Transverse colon (tissue), 4 donors: Measurements from ENCODE around the gene ECHS1.

Source experiments
- CTCF ChIP-seq, 5 experiments: fragments of 200-600 bp in 3 of 5; fragments of 450-650 bp in 2 of 5; sonication (generic) in 3 of 5; IDR thresholded peaks; 1 replicate in 2 of 5; 2 replicates in 3 of 5; pipeline ENCODE4 v1.5.1; 2016 to 2017; ENCODE audit warnings: antibody characterized with exemption in 5 of 5, inconsistent platforms in 3 of 5, mild to moderate bottlenecking in 2 of 5, moderate library complexity in 1 of 5
- POLR2A ChIP-seq: fragments of 450-650 bp; IDR thresholded peaks from one replicate; pipeline ENCODE4 v1.6.1; 2016; ENCODE audit warnings: antibody characterized with exemption, mild to moderate bottlenecking, moderate library complexity
- POLR2AphosphoS5 ChIP-seq, 3 donors: sonication (generic); formaldehyde crosslinking; IDR thresholded peaks; one replicate each; pipeline ENCODE4 v1.6.1; 2016; ENCODE audit warnings: antibody characterized with exemption in 3 of 3

- TF ChIP-seq POLR2AphosphoS5 (IDR thresholded peaks at IDR 0.05): no peak
- TF ChIP-seq CTCF (IDR thresholded peaks at IDR 0.05): no peak
- TF ChIP-seq POLR2A: no peak
Observed at GRCh38 chr10:133324857-133325260, 48.3 kb downstream of the ECHS1 start.
